NCI-H82 treated with DMSO at 0.1 percent for 48 hours (cell line): ENCODE data around the gene ACTL7A.
A peak's percentile ranks its signal among the peaks of the same experiment; 100 is the strongest.
"Not testable (repeated sequence)": the region's sequence is repeated elsewhere in the genome, so short reads cannot be mapped to it uniquely, and the experiment has no call there.

ENCODE experiments used
- DNase-seq: peaks from one replicate; lab custom pipeline; 2025; ENCODE audit not compliant: unreplicated experiment; lab: John Stamatoyannopoulos, UW

Gene ACTL7A, protein sequence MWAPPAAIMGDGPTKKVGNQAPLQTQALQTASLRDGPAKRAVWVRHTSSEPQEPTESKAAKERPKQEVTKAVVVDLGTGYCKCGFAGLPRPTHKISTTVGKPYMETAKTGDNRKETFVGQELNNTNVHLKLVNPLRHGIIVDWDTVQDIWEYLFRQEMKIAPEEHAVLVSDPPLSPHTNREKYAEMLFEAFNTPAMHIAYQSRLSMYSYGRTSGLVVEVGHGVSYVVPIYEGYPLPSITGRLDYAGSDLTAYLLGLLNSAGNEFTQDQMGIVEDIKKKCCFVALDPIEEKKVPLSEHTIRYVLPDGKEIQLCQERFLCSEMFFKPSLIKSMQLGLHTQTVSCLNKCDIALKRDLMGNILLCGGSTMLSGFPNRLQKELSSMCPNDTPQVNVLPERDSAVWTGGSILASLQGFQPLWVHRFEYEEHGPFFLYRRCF

GRCh38 chr9:108861997-108862396 lies at the start of gene ACTL7A:
Gene ACTL7A, plus strand, starts transcription at chr9:108862266. Its CDS starts 57 bp downstream, at chr9:108862323.
- no peak for DNase-seq

DNA sequence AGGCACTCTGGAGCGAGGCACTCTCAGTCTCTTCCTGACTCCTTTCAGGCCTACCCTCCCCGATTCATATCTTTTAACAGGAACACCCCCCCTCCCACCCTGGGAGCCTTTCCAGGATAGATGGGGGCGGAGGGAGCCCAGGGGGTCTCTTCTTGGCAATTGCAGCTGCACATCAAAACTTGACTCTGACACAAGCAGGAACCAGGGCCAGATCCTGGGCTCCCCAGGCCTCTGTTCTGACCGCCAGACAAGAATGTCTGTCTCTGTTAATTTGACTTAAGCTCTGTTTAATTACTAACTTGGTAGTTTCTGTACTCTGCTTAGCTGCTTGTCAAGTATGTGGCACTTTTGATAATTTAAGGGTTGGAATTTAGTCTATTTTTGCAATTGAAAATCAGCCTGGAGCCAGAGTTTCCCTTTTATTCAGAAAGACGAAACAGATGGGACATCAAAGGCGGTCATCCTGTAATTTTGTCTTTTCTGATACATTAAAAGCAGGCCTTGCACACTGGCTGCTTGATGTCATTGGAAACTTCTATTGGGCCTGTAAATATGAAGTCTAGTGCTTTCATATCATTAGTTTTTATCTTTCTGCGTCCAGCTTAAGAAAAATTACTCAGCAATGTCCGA lies 49.6 kb upstream of the ACTL7A start:
- DNase-seq: no peak

DNA sequence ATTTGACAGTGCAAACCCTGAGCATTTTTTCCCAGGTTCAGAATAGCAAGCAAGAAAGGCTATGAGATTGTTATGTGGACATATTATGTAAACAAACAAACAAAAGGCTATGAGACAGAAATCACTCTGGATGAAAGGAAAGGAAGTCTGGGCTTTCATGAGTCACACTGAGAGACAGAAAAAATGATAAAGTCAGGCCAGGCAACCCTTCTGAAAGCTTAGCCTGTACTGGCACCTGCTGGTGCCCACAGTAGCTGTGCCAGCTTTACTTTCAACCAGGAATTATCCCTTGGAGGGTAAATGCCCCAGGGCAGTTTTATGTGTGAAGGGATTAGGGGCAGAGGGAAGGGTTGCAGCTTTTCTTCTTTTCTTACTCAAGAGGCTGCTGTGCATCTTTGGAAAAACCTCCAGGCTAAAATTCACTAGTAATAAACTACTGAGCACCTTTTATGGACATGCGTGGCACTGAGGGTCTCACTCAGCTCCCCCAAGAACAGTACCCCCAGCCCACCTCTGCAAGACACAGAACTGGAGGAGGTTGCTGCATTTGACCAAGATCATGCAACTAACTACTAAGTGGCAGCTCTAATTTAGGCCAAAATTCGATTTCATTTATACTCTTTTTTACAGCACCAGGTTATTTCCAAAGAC lies 48.0 kb upstream of the ACTL7A start:
- DNase-seq: no peak

GRCh38 chr9:108815156-108815555 lies 46.9 kb upstream of the ACTL7A start:
- no peak for DNase-seq

- DNase-seq: no peak
These were observed 46.0 kb upstream of the ACTL7A start for GRCh38 chr9:108816037-108816436.

GRCh38 chr9:108823829-108824228 lies 38.2 kb upstream of the ACTL7A start:
- no peak for DNase-seq

DNA sequence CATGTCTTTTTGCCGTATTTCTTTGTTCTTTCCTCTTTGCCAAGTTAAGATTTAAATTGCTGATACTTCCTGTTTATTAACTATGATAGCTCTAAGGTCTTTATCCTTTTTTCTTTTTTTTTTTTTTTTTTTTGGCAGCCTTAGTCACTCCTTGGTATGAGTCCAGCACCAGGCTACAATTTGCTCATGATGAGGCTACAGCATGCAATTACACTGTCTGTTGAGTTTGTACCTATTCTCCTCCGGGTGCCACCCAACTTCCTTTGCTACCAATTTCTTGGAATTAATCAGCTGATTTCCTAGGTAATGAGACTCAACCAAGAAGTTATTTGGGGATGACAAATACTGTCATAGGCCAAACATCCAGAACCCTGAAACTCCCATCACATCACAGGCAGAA lies 31.8 kb upstream of the ACTL7A start:
- DNase-seq: no peak

DNA sequence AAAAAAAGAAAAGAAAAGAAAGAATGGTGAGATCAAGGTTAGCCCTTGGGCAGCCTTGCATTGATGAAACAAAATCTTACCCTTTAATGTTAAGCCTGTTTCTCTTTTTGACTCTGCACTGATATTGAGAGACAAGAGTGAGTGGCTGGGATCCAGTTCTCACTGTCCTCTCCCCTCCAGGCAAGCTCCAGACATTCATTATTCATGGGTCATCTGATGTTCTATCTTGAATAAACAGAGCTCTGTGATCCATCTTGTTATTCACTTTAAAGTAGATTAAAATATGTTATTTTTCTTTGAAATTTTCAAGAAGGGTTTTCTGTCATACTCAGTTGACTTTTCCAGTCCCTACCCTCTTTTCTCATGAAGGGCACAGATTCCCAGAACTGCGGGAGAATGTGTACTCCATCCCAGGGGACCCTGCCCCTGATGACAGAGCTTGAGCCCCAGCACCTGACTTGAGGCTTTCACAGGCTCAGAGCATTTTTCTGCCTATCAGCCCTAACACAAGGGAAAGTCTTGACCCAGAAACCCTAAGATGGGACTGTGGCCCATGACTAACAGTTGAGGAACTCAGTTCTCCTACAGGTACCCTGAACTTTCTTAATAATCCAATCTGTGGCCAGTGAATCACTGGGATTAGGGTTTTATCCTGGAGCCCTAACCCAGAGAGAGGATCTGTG lies 30.4 kb upstream of the ACTL7A start:
- no peak for DNase-seq

- no peak for DNase-seq
These were observed 29.9 kb upstream of the ACTL7A start for GRCh38 chr9:108832179-108832500.

DNA sequence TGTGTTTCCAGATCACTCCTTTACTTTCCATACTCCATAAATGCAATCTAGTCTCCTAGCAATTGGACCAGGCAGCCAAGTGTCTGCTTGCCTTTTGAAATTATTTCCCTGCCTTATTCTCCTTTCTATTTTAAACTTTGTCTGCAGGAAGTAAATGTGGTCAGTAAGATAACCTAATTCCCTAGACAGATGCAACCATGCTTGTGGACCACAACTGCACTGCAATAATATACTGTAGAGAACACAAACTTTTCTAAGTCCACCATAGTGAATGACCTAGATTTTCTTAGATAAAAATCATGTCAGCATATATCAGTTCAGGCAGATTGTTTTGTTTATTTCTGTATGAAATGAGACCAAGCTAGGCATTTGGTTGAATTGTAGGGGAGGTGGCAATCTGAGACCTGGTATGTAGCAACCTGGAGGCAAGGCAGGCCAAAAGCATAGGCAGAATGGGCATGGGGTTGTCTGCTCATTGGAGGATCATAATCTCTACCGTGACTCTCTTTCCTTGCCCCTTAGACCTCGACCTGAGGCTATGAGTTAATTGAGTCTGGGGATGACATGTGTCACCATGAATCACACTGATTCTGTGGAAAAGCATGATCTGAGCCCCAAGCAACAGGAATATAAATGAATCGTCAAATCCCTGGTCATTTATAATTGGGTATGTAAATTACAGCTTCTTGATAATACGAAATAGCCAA lies 27.0 kb upstream of the ACTL7A start:
- DNase-seq: no peak

- DNase-seq: no peak
These were observed 26.2 kb upstream of the ACTL7A start for GRCh38 chr9:108835831-108836230.

GRCh38 chr9:108836319-108836718 lies 25.7 kb upstream of the ACTL7A start:
- no peak for DNase-seq

DNA sequence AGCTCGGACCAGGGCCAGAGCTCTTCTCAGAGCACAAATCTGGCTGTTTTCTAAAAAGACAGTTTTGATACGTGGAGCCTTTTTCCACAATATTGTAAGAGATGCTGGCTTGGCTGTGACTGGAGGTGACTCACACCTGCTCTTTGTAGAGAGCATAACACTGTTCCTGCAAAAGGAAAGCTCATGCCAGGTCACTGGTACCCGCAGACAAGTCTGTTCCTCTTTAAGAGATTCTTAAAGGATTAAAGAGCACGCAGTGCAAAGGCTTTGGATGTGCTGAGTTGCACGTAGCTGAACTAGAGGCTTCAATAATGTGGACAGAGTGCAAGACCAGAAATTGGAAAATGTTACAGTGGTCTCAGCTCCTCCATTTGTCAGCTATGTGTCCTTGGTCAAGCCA lies 25.3 kb upstream of the ACTL7A start:
- peak; percentile 40 for DNase-seq

DNA sequence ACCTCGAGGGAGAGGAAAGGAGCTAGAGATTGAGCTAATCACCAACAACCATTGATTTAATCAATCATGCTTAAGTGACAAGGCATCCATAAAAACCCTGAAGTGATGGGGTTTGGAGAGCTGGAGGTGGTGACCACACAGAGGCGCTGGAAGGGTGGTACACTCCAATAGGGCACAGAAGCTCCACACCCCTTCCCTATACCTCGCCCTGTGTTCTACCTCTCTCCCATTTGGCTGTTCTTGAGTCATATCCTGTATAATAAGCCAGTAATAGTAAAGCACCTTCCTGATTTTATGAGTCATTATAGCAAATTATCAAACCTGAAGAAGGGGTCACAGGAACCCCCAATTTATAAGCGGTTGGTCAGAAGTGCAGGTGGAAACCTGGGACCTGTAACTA lies 24.5 kb upstream of the ACTL7A start:
- DNase-seq: peak; percentile 25

DNA sequence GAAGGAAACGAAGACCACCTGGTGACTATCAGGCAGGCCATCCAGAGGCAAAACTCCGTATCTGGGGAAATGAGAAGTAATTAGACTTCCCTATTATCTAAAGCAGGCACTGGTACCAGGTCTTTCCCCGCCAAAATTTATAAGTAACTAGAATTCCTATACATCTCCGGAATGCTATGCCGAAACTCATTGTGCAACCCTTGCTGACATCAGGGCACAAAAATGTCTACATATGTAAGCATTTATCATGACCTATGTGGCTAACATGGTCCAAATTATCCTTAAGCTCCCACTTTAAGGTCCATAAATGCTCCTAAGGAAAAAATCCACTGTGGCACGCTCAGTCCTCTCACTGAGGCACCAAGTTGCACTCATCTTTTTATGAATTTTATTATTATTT lies 24.0 kb upstream of the ACTL7A start:
- no peak for DNase-seq

GRCh38 chr9:108839561-108839960 lies 22.5 kb upstream of the ACTL7A start:
- DNase-seq: not testable (repeated sequence)

DNA sequence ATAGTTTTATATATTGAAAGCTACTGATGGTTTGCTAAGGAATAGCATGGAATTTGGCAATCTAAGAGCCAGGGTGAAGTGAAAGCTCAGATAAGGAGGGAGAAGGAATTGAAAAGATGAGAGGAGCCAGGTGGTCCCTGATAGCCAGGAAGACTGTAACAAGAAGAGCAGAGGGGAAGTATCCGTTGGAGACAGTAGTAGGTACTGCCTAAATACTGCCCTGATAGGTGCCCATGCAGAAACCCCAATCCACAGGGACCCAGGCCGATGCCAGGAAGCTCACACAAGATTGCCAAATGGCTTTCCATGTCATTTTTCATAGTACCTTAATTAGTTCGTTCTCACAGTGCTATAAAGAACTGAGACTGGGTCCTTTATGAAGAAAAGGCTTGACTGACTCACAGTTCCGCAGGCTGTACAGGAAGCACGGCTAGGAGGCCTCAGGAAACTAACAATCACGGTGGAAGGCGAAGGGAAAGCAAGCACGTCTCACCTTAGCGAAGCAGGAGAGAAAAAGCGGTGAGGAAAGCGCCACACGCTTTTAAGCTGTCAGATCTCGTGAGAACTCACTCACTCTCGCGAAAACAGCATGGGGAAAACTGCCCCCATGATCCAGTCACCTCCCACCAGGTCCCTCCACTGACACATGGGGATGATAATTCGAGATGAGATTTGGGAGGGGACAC lies 19.3 kb upstream of the ACTL7A start:
- no peak for DNase-seq

- peak; percentile 80 for DNase-seq
These were observed 17.7 kb upstream of the ACTL7A start for GRCh38 chr9:108844391-108844790.

DNA sequence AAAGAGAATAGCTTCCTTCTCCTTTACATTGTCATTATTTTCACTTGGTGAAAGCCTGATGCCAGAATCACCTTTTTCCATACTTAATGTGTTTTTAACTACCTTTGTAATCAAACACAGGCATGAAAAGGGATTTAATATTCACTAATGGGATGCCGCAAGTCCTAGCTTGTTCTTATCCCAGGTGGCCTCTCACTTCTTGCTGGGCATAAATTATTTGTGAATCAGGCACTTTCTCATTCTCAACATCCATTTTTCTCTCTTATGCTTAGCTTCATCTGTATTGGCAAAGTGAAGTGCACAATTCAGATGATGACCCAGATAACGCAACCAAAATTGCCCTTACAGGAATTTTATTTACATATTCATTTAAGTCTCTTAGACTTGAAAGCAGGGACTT lies 17.2 kb upstream of the ACTL7A start:
- DNase-seq: peak; percentile 78

GRCh38 chr9:108845507-108845906 lies 16.6 kb upstream of the ACTL7A start:
- no peak for DNase-seq
